GM12801 (cell line): ENCODE measurements around the gene TMEM26.

Source experiments
- CTCF ChIP-seq: IDR thresholded peaks from one replicate; pipeline ENCODE4 v1.5.1; 2011; ENCODE audit warnings: control low read depth; ENCODE audit not compliant: insufficient read length; ENCODE audit errors: extremely low read depth

The TMEM26 gene

GRCh38 chr10:61376908-61377368 lies 76.2 kb downstream of the TMEM26 start:
- no peak for TF ChIP-seq CTCF

- no peak for TF ChIP-seq CTCF
These were observed 76.8 kb downstream of the TMEM26 start for GRCh38 chr10:61376377-61376776.

GRCh38 chr10:61366365-61366764 lies 86.8 kb downstream of the TMEM26 start:
- TF ChIP-seq CTCF = no peak

- TF ChIP-seq CTCF = no peak
These were observed 88.6 kb downstream of the TMEM26 start for GRCh38 chr10:61364619-61365018.

GRCh38 chr10:61363006-61363405 lies 90.2 kb downstream of the TMEM26 start:
- no peak for TF ChIP-seq CTCF

GRCh38 chr10:61359452-61359851 lies 93.7 kb downstream of the TMEM26 start:
- TF ChIP-seq CTCF = no peak

GRCh38 chr10:61357687-61358086 lies 95.5 kb downstream of the TMEM26 start:
- no peak for TF ChIP-seq CTCF
